ENCODE results near the gene ZNF322.

GRCh38 chr6:26640806-26641205 lies 18.7 kb downstream of the ZNF322 start:
- TF ChIP-seq POLR2A (IDR thresholded peaks at IDR 0.05), result no peak
- no peak for TF ChIP-seq CTCF (IDR thresholded peaks at IDR 0.05)
- TF ChIP-seq POLR2AphosphoS5 (IDR thresholded peaks at IDR 0.05), result no peak
